Measurements from ENCODE around the gene CLDN7.

GRCh38 chr17:7294614-7295153 is 32.4 kb upstream of the CLDN7 start, which contains the start of gene YBX2:
- TF ChIP-seq CTCF (conservative IDR thresholded peaks at IDR 0.05; ENCODE audit: low read depth, low read length) (no peak), EZH2 (IDR thresholded peaks at IDR 0.05; ENCODE audit: low read length, unreplicated experiment) (no peak)
